HepG2 (cell line): ENCODE results near the gene ADGRE3. TPM values are rescaled to one million over a fixed set of nuclear protein-coding genes. Genes with fewer than 3 reads are reported as not detected.
"Not testable (repeated sequence)": the region's sequence is repeated elsewhere in the genome, so short reads cannot be mapped to it uniquely, and the experiment has no call there.

ENCODE experiments used
- ATAC-seq: fragments of 200-7000 bp; cut with Tn5 transposase; 3 replicates; pipeline ENCODE4 v1.9.1; 2020; ENCODE audit warnings: mild to moderate bottlenecking, moderate library complexity
- BruUV-seq: library from RNA; stranded (reverse); fragments of 400-500 nt; replicated peaks from 2 replicates; lab custom pipeline; 2021; lab: Mats Ljungman, UMichigan
- CTCF ChIA-PET: fragments of 300-600 bp; formaldehyde crosslinking; extraction: SDS; loops from one replicate; lab custom pipeline; 2021; ENCODE audit warnings: low total read pairs, inconsistent platforms, low intra/inter-chr PET ratio; lab: Yijun Ruan, JAX
- POLR2A ChIA-PET: fragments of 350-600 bp; sonication (Branson Sonifier 250); formaldehyde crosslinking; loops from one replicate; lab custom pipeline; 2020; ENCODE audit warnings: antibody characterized with exemption, inconsistent platforms; lab: Yijun Ruan, JAX
- DNase-seq: peaks from one replicate; pipeline ENCODE4 v3.0.0-alpha.2; 2015; ENCODE audit warnings: low spot score
- FAIRE-seq: peaks from 3 replicates; lab custom pipeline; 2011; peaks lifted over from hg19 to GRCh38; lab: Jason Lieb, UNC
- H2AFZ ChIP-seq: one replicate; pipeline ENCODE4 v1.6.1; 2011; ENCODE audit warnings: low read length, inconsistent platforms
- H3K27ac ChIP-seq: fragments of 300-600 bp; 3 replicates; pipeline ENCODE4 v1.8.0; 2011; ENCODE audit warnings: mixed run types, mild to moderate bottlenecking, mixed read lengths, low read length, inconsistent platforms; ENCODE audit not compliant: insufficient read depth; ENCODE audit errors: extremely low read length
- H3K27me3 ChIP-seq, 2 experiments: fragments of 200-600 bp in 1 of 2; 2 replicates in 1 of 2; 3 replicates in 1 of 2; pipeline versions ENCODE4 v1.6.0 to v1.8.0; 2011; ENCODE audit warnings: low read length in 2 of 2, mild to moderate bottlenecking in 2 of 2, moderate library complexity in 2 of 2, inconsistent platforms in 1 of 2; ENCODE audit not compliant: insufficient read depth in 2 of 2, control insufficient read depth in 1 of 2
- H3K36me3 ChIP-seq, 2 experiments: fragments of 200-600 bp in 1 of 2; replicated peaks in 1 of 2; 2 replicates in 1 of 2; 3 replicates in 1 of 2; pipeline versions ENCODE4 v1.5.1 to v1.8.0; 2011; ENCODE audit warnings: low read length in 2 of 2, inconsistent platforms in 1 of 2; ENCODE audit not compliant: insufficient read depth in 2 of 2, control insufficient read depth in 1 of 2
- H3K4me1 ChIP-seq: 2 replicates; pipeline ENCODE4 v1.5.1; 2012; ENCODE audit warnings: low read length, inconsistent platforms; ENCODE audit not compliant: insufficient read depth
- H3K4me2 ChIP-seq: 2 replicates; pipeline ENCODE4 v1.6.0; 2011; ENCODE audit warnings: low read depth, low read length, inconsistent platforms
- H3K4me3 ChIP-seq, 3 experiments: fragments of 200-600 bp in 1 of 3; sonication (generic), shearing (Covaris generic) in 1 of 3; replicated peaks in 1 of 3; 2 replicates each; pipeline ENCODE4 v1.5.1; 2011 to 2016; ENCODE audit warnings: low read length in 3 of 3, inconsistent platforms in 2 of 3, low read depth in 2 of 3, mild to moderate bottlenecking in 2 of 3, control low read depth in 1 of 3, mixed read lengths in 1 of 3; ENCODE audit not compliant: insufficient read depth in 1 of 3
- H3K79me2 ChIP-seq: one replicate; pipeline ENCODE4 v1.6.1; 2011; ENCODE audit warnings: low read length, inconsistent platforms; ENCODE audit not compliant: insufficient read depth
- H3K9ac ChIP-seq: 2 replicates; pipeline ENCODE4 v1.6.0; 2011; ENCODE audit warnings: mild to moderate bottlenecking, low read depth, low read length, inconsistent platforms; ENCODE audit not compliant: insufficient read depth
- H3K9me3 ChIP-seq: 2 replicates; pipeline ENCODE4 v1.5.1; 2012; ENCODE audit warnings: mild to moderate bottlenecking, low read length
- H4K20me1 ChIP-seq: 2 replicates; pipeline ENCODE4 v1.6.0; 2011; ENCODE audit warnings: inconsistent platforms, mild to moderate bottlenecking, low read length, moderate library complexity; ENCODE audit not compliant: insufficient read depth
- MTF2 ChIP-seq: sonication (generic); formaldehyde crosslinking; IDR thresholded peaks from 2 replicates; pipeline ENCODE4 v1.5.0; 2020; ENCODE audit warnings: missing genetic modification reagents, borderline replicate concordance
- RCOR2 ChIP-seq: IDR thresholded peaks from 2 replicates; pipeline ENCODE4 v1.6.1; 2016; ENCODE audit warnings: missing biosample characterization, missing genetic modification reagents
- SIX4 ChIP-seq: sonication (generic); formaldehyde crosslinking; IDR thresholded peaks from 2 replicates; pipeline ENCODE4 v1.4.0; 2020; ENCODE audit warnings: missing genetic modification reagents
- SKI ChIP-seq: fragments of 450-650 bp; IDR thresholded peaks from one replicate; pipeline ENCODE4 v1.6.1; 2018; ENCODE audit warnings: mild to moderate bottlenecking; ENCODE audit not compliant: partially characterized antibody
- U2AF2 ChIP-seq: fragments of 200-400 bp; formaldehyde crosslinking; IDR thresholded peaks from 2 replicates; pipeline ENCODE4 v1.6.1; 2017; ENCODE audit warnings: low read depth, mild to moderate bottlenecking, low read length
- ZNF17 ChIP-seq: sonication (generic); formaldehyde crosslinking; IDR thresholded peaks from 2 replicates; pipeline ENCODE4 v1.5.0; 2020; ENCODE audit warnings: mild to moderate bottlenecking, missing genetic modification reagents
- ZNF432 ChIP-seq: sonication (generic); formaldehyde crosslinking; IDR thresholded peaks from 2 replicates; pipeline ENCODE4 v1.5.0; 2020; ENCODE audit warnings: missing genetic modification reagents, mild to moderate bottlenecking, borderline replicate concordance
- WGBS: methylation state at CpG from one replicate; pipeline ENCODE4 v1.1.6; 2017; ENCODE audit warnings: low lambda C conversion rate; 5-methylcytosine and 5-hydroxymethylcytosine counted together
- in situ Hi-C: cut with HindIII; loops from 2 replicates; pipeline ENCODE4 v1.10.0; 2017; ENCODE audit warnings: low pct_unique_long_range_greater_than_20kb; ENCODE audit not compliant: extremely low pct_ligation_motif_present
- intact Hi-C: fragments of 100-400 bp; cut with micrococcal nuclease; formaldehyde crosslinking; loops from one replicate; pipeline ENCODE4 v1.10.0; 2022; ENCODE audit not compliant: unreplicated experiment
- polyA plus RNA-seq, 8 experiments: library from polyadenylated mRNA; depleted of rRNA in 3 of 8; stranded (reverse) in 7 of 8; unstranded in 1 of 8; fragments of >200 nt; fragmentation: Illumina TruSeq in 4 of 8; extraction: Trizol in 4 of 8; gene quantifications; 2 replicates each; pipeline versions ENCODE4 v1.2.1 to v1.2.3, GENCODE V29; 2011 to 2016; ENCODE audit warnings: low read depth in 4 of 8, missing spikeins in 1 of 8, mixed read lengths in 1 of 8; ENCODE audit not compliant: insufficient read depth in 1 of 8
- total RNA-seq, 5 experiments: library from RNA; depleted of rRNA; stranded (reverse); fragments of >200 nt; fragmentation: Illumina TruSeq; extraction: Trizol; gene quantifications; 2 replicates each; pipeline ENCODE4 v1.2.3, GENCODE V29; 2016; ENCODE audit warnings: low read depth in 1 of 5
- TF ChIP-seq, protein P1 (sequence below): sonication (generic); formaldehyde crosslinking; IDR thresholded peaks from 2 replicates; pipeline ENCODE4 v1.5.1; 2020; ENCODE audit warnings: mild to moderate bottlenecking, moderate library complexity, missing genetic modification reagents
- TF ChIP-seq, protein P2 (sequence below): sonication (generic); formaldehyde crosslinking; IDR thresholded peaks from 2 replicates; pipeline ENCODE4 v1.8.1; 2023; ENCODE audit warnings: missing genetic modification reagents, mild to moderate bottlenecking, borderline replicate concordance
- TF ChIP-seq, protein P3 (sequence below): sonication (generic); formaldehyde crosslinking; IDR thresholded peaks from 2 replicates; pipeline ENCODE4 v1.4.0; 2020; ENCODE audit warnings: low read depth, mild to moderate bottlenecking, missing genetic modification reagents
- TF ChIP-seq, protein P4 (sequence below): fragments of 450-650 bp; IDR thresholded peaks from 2 replicates; pipeline ENCODE4 v1.6.1; 2017
- TF ChIP-seq, protein P5 (sequence below): sonication (generic); formaldehyde crosslinking; IDR thresholded peaks from 2 replicates; pipeline ENCODE4 v1.8.0; 2022; ENCODE audit warnings: mild to moderate bottlenecking, missing genetic modification reagents, moderate library complexity

ADGRE3 gene
- total and polyA plus RNA-seq, 2 of the 13 experiments (the other 11 are each of a cell fraction or from before 2014, with no cell fraction given), result not detected

DNA sequence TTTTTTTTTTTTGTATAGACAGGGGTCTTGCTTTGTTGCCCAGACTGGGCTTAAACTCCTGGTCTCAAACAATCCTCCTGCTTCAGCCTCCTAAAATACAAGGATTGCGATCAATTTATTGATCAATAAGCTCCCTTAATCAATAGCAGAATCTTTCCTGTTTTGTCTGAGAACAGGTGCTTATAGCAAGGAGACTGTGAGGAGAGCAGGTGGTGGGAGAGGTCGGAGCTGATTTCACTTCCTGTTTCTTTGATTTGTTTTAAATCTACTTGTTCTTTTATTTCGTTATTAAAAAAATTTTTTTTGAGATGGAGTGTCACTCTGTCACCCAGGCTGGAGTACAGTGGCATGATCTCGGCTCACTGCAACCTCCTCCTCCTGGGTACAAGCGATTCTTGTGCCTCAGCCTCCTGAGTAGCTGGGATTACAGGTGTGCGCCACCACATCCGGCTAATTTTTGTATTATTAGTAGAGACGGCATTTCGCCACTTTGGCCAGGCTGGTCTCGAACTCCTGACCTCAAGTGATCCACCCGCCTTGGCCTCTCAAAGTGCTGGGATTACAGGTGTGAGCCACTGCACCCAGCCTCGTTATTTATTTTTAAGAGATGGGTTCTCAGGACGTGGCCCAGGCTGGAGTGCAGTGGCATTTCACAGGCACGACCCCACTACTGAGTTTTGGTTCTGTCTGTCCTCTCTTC lies 61.1 kb downstream of the ADGRE3 start:
- H4K20me1 ChIP-seq, POLR2A ChIA-PET, DNase-seq, H3K27ac ChIP-seq, H2AFZ ChIP-seq, H3K4me2 ChIP-seq, H3K9me3 ChIP-seq, ATAC-seq, H3K9ac ChIP-seq, in situ Hi-C loops, H3K79me2 ChIP-seq, H3K27me3 ChIP-seq, intact Hi-C loops, BruUV-seq, H3K4me3 ChIP-seq, CTCF ChIA-PET, H3K36me3 ChIP-seq, FAIRE-seq: not testable (repeated sequence)
- 61% methylated on average over 14 of the region's 14 CpGs for WGBS
- H3K4me1 ChIP-seq, result peaks cover 16% of the 10 kb centered on the region

DNA sequence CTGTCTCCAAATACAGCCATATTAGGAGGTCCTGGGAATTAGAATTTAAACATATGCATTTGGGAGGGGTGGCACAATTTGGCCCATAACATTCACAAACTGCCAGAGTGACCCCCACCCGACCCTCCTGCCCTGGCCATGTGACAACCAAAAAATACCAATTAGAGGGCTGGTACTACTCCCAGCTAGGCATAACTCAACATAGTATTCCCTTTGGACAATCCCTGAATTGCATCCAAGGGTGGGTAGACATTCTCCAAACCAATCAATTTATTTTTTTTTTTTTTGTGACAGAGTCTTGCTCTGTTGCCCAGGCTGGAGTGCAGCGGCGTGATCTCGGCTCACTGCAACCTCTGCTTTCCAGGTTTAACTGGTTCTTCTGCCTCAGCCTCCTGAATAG lies 62.0 kb downstream of the ADGRE3 start:
- no peaks in the 10 kb centered on the region for H3K9me3 ChIP-seq
- H3K4me3 ChIP-seq, result no peak overlapping the region
- H3K36me3 ChIP-seq, result no peaks in the 10 kb centered on the region
- intact Hi-C loops (no loop called here), in situ Hi-C loops (no loop called here)
- ATAC-seq, result no peak
- H3K27ac ChIP-seq, result no peak overlapping the region
- 67% methylated on average over 4 of the region's 4 CpGs for WGBS
- H4K20me1 ChIP-seq, result no peaks in the 10 kb centered on the region
- no TSS peak for BruUV-seq
- H3K9ac ChIP-seq, result no peak overlapping the region
- H3K79me2 ChIP-seq, result no peaks in the 10 kb centered on the region
- POLR2A ChIA-PET, result no interaction called here
- CTCF ChIA-PET, result no interaction called here
- DNase-seq, result no peak
- no peak overlapping the region for H3K4me2 ChIP-seq
- FAIRE-seq, result no peak
- H2AFZ ChIP-seq, result no peak overlapping the region
- peaks cover 16% of the 10 kb centered on the region for H3K4me1 ChIP-seq
- no peaks in the 10 kb centered on the region; a peak in 1 of 5 replicates for H3K27me3 ChIP-seq
- TF ChIP-seq ZNF17 (CRISPR knock-in tag) (no peak), SIX4 (CRISPR knock-in tag) (no peak), U2AF2 (no peak), ZNF432 (CRISPR knock-in tag) (no peak), MTF2 (no peak), SKI (no peak), RCOR2 (CRISPR knock-in tag) (no peak)
- TF ChIP-seq, protein P1, sequence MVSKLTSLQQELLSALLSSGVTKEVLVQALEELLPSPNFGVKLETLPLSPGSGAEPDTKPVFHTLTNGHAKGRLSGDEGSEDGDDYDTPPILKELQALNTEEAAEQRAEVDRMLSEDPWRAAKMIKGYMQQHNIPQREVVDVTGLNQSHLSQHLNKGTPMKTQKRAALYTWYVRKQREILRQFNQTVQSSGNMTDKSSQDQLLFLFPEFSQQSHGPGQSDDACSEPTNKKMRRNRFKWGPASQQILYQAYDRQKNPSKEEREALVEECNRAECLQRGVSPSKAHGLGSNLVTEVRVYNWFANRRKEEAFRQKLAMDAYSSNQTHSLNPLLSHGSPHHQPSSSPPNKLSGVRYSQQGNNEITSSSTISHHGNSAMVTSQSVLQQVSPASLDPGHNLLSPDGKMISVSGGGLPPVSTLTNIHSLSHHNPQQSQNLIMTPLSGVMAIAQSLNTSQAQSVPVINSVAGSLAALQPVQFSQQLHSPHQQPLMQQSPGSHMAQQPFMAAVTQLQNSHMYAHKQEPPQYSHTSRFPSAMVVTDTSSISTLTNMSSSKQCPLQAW, result no peak
- TF ChIP-seq, protein P2, sequence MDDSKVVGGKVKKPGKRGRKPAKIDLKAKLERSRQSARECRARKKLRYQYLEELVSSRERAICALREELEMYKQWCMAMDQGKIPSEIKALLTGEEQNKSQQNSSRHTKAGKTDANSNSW, result no peak
- TF ChIP-seq, protein P3, sequence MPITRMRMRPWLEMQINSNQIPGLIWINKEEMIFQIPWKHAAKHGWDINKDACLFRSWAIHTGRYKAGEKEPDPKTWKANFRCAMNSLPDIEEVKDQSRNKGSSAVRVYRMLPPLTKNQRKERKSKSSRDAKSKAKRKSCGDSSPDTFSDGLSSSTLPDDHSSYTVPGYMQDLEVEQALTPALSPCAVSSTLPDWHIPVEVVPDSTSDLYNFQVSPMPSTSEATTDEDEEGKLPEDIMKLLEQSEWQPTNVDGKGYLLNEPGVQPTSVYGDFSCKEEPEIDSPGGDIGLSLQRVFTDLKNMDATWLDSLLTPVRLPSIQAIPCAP, result no peak
- TF ChIP-seq, protein P4, sequence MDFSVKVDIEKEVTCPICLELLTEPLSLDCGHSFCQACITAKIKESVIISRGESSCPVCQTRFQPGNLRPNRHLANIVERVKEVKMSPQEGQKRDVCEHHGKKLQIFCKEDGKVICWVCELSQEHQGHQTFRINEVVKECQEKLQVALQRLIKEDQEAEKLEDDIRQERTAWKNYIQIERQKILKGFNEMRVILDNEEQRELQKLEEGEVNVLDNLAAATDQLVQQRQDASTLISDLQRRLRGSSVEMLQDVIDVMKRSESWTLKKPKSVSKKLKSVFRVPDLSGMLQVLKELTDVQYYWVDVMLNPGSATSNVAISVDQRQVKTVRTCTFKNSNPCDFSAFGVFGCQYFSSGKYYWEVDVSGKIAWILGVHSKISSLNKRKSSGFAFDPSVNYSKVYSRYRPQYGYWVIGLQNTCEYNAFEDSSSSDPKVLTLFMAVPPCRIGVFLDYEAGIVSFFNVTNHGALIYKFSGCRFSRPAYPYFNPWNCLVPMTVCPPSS, result no peak
- TF ChIP-seq, protein P5, sequence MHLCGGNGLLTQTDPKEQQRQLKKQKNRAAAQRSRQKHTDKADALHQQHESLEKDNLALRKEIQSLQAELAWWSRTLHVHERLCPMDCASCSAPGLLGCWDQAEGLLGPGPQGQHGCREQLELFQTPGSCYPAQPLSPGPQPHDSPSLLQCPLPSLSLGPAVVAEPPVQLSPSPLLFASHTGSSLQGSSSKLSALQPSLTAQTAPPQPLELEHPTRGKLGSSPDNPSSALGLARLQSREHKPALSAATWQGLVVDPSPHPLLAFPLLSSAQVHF (CRISPR knock-in tag), result no peak
